AG04450 (cell line): ENCODE measurements around the gene AATK. TPM values are rescaled to one million over a fixed set of nuclear protein-coding genes. Genes with fewer than 3 reads are reported as not detected.

Source experiments
- CTCF ChIA-PET: fragments of 300-600, 350-600 bp; formaldehyde crosslinking; extraction: SDS; loops from one replicate; lab custom pipeline; 2022; ENCODE audit warnings: antibody characterized with exemption, inconsistent platforms; lab: Charles Lee
- POLR2A ChIA-PET: fragments of 350-600 bp; formaldehyde crosslinking; extraction: SDS; loops from one replicate; lab custom pipeline; 2021; ENCODE audit warnings: antibody characterized with exemption, inconsistent platforms; lab: Yijun Ruan, JAX
- DNase-seq: peaks from one replicate; pipeline ENCODE4 v3.0.0-alpha.2; 2011; ENCODE audit warnings: low read depth, low spot score
- H3K27ac ChIP-seq: one replicate; pipeline ENCODE4 v1.5.1; 2012; ENCODE audit warnings: low read depth, low read length, control low read depth
- H3K27me3 ChIP-seq: one replicate; pipeline ENCODE4 v1.6.0; 2012; ENCODE audit warnings: low read length; ENCODE audit not compliant: control insufficient read depth, insufficient read depth
- H3K4me3 ChIP-seq: 2 replicates; pipeline ENCODE4 v1.5.1; 2011; ENCODE audit warnings: mild to moderate bottlenecking, low read depth, low read length, control low read depth
- H3K9me3 ChIP-seq: 2 replicates; pipeline ENCODE4 v1.5.1; 2012; ENCODE audit warnings: low read length; ENCODE audit not compliant: control insufficient read depth, insufficient read depth
- polyA plus RNA-seq: library from polyadenylated mRNA; depleted of rRNA; stranded (reverse); fragments of >200 nt; gene quantifications from 2 replicates; pipeline ENCODE4 v1.2.3, GENCODE V29; 2011
- TF ChIP-seq, protein P1 (sequence below): IDR thresholded peaks from 2 replicates; pipeline ENCODE4 v1.5.1; 2011; ENCODE audit warnings: low read depth, low read length, control low read depth, inconsistent platforms

AATK gene
- polyA plus RNA-seq, 1 experiment, result 0.16 TPM

DNA sequence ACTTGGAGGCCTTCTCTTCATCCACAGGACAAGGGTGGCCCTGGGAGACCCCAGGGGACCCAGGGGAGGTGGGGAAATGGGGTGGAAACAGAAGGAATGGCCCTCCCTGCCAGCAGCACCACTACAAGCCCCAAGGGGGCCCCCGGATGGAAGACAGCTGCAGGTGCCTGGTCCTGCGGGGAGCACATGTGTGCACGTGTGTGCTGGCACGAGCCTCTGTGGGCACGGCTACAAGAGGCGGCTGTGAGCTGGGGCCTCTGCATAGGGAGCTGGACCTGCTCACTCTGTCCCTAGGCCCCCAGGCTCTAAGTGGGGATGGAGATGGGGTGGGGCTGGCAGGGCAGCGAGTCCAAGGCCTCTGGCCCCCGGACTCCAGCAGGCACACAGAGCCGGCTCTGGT, 13.2 kb upstream of the AATK start:
- no peak overlapping the region for H3K27ac ChIP-seq
- CTCF ChIA-PET, result interaction anchor here (0.6 to 1.0 kb wide), 2 partner anchors 36 to 165 kb away, joined by 3 read pairs; no protein-coding TSS in a partner anchor
- peaks cover 7% of the 10 kb centered on the region; the same call in 1 of the 2 replicates for H3K9me3 ChIP-seq
- POLR2A ChIA-PET, result no interaction called here
- TF ChIP-seq, protein P1, sequence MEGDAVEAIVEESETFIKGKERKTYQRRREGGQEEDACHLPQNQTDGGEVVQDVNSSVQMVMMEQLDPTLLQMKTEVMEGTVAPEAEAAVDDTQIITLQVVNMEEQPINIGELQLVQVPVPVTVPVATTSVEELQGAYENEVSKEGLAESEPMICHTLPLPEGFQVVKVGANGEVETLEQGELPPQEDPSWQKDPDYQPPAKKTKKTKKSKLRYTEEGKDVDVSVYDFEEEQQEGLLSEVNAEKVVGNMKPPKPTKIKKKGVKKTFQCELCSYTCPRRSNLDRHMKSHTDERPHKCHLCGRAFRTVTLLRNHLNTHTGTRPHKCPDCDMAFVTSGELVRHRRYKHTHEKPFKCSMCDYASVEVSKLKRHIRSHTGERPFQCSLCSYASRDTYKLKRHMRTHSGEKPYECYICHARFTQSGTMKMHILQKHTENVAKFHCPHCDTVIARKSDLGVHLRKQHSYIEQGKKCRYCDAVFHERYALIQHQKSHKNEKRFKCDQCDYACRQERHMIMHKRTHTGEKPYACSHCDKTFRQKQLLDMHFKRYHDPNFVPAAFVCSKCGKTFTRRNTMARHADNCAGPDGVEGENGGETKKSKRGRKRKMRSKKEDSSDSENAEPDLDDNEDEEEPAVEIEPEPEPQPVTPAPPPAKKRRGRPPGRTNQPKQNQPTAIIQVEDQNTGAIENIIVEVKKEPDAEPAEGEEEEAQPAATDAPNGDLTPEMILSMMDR, result no peak
- no peak for DNase-seq
- H3K4me3 ChIP-seq, result no peak overlapping the region
- H3K27me3 ChIP-seq, result peaks cover 11% of the 10 kb centered on the region

GRCh38 chr17:81178136-81179091, 12.4 kb upstream of the AATK start:
- no peak overlapping the region for H3K4me3 ChIP-seq
- POLR2A ChIA-PET, result no interaction called here
- CTCF ChIA-PET, result interaction anchor here (1.0 kb wide), 1 partner anchor 36 kb away, joined by 3 read pairs; no protein-coding TSS in a partner anchor
- TF ChIP-seq, protein P1, result no peak
- peaks cover 11% of the 10 kb centered on the region for H3K27me3 ChIP-seq
- no peaks in the 10 kb centered on the region; the same call in 1 of the 2 replicates for H3K9me3 ChIP-seq
- H3K27ac ChIP-seq, result no peak overlapping the region
- no peak for DNase-seq

DNA sequence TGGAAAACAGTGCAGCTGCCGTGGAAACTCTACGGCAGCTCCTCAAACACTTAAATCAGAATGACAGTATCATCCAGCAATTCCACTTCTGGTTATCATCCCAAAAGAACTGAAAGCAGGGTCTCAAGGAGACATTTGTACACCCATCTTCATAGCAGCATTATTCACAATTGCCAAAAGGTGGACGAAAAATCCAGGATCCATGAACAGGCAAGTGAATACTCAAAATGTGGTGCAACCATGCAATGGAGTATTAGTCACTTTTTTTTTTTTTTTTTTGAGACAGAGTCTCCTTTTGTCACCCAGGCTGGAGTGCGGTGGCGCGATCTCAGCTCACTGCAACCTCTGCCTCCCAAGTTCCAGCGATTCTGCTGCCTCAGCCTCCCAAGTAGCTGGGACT, 10.6 kb upstream of the AATK start:
- CTCF ChIA-PET, result no interaction called here
- DNase-seq, result no peak
- H3K27ac ChIP-seq, result no peak overlapping the region
- H3K27me3 ChIP-seq, result peaks cover 11% of the 10 kb centered on the region
- POLR2A ChIA-PET, result no interaction called here
- no peak overlapping the region for H3K4me3 ChIP-seq
- no peaks in the 10 kb centered on the region; the same call in 1 of the 2 replicates for H3K9me3 ChIP-seq
- TF ChIP-seq, protein P1, result no peak

GRCh38 chr17:81173762-81174155, 7.7 kb upstream of the AATK start:
- peaks cover 11% of the 10 kb centered on the region for H3K27me3 ChIP-seq
- H3K27ac ChIP-seq, result peak overlapping the region; percentile 21
- CTCF ChIA-PET, result no interaction called here
- TF ChIP-seq, protein P1, result no peak
- DNase-seq, result no peak
- POLR2A ChIA-PET, result no interaction called here
- H3K9me3 ChIP-seq, result no peaks in the 10 kb centered on the region; the same call in 1 of the 2 replicates
- no peak overlapping the region for H3K4me3 ChIP-seq

GRCh38 chr17:81173052-81173761, 7.2 kb upstream of the AATK start:
- DNase-seq, result no peak
- H3K4me3 ChIP-seq, result no peak overlapping the region
- ChIA-PET CTCF (no interaction called here), POLR2A (no interaction called here)
- peaks cover 14% of the 10 kb centered on the region for H3K27me3 ChIP-seq
- peak overlapping the region; percentile 21 for H3K27ac ChIP-seq
- TF ChIP-seq, protein P1, result no peak
- no peaks in the 10 kb centered on the region; the same call in 1 of the 2 replicates for H3K9me3 ChIP-seq
